ENCODE data around the gene LCMT1. TPM values are rescaled to one million over a fixed set of nuclear protein-coding genes. Genes with fewer than 3 reads are reported as not detected.

The LCMT1 gene
- total RNA-seq, 5 donors from 2014 or later (not counting 1 experiment from before 2014, with no cell fraction given), result 35.7 to 42.9 (median 36.0) TPM

GRCh38 chr16:25093208-25094061 lies 18.1 kb upstream of the LCMT1 start:
- DNase-seq, result peak in 3 of 35 experiments; percentile 10 to 27 (median 11)
- H3K27me3 ChIP-seq (replicated peaks in 1 of 2; ENCODE audit: control insufficient read depth in 2 of 2, extremely low read depth in 1 of 2, insufficient read depth in 2 of 2, low read length in 1 of 2), result no peaks in the 10 kb centered on the region
- POLR2A ChIA-PET, result interaction anchor here in 1 of 2 donors (0.8 kb wide), 1 partner anchor 261 kb away, joined by 3 read pairs; no protein-coding TSS in a partner anchor
- Mint-ChIP-seq H3K36me3 (no peaks in the 10 kb centered on the region), H3K4me1 (peaks cover 24 to 34% (median 29%) of the 10 kb centered on the region in 3 donors), H3K4me3 (peak overlapping the region; percentile 32 to 56 (median 35)), H3K9me3 (no peaks in the 10 kb centered on the region), H3K27me3 (no peaks in the 10 kb centered on the region), H3K27ac (peak overlapping the region; percentile 91 to 98)
- CTCF ChIA-PET, result interaction anchor here in 1 of 2 donors (0.7 to 1.3 kb wide), 3 partner anchors 14 to 24 kb away, joined by 3 to 4 read pairs (median 3); partner anchors contain the start of gene LCMT1
- no peaks in the 10 kb centered on the region for H3K36me3 ChIP-seq (ENCODE audit: control insufficient read depth in 2 of 2, extremely low read depth in 1 of 2, insufficient read depth in 1 of 2, low read length in 1 of 2)
- ATAC-seq (replicated peaks in 1 of 4), result peak; percentile 53 to 80 (median 72)
- H3K4me3 ChIP-seq (ENCODE audit: control insufficient read depth in 1 of 2, extremely low read depth in 1 of 2, low read length in 1 of 2), result peak overlapping the region in 1 of 2 donors; percentile 11
- 29% methylated on average over 3 of the region's 10 CpGs for WGBS (ENCODE audit: insufficient coverage)
- H3K27ac ChIP-seq (ENCODE audit: low read length), result peak overlapping the region; percentile 68
- peaks cover 16% of the 10 kb centered on the region in 2 experiments for H3K4me1 ChIP-seq (ENCODE audit: control insufficient read depth in 1 of 2, extremely low read depth in 1 of 2, insufficient read depth in 2 of 2, low read length in 2 of 2)
- H3K9me3 ChIP-seq, result no peaks in the 10 kb centered on the region

- Histone ChIP-seq H3K27ac (ENCODE audit: low read length) (peak overlapping the region; percentile 68), H3K4me1 (ENCODE audit: control insufficient read depth in 1 of 2, extremely low read depth in 1 of 2, insufficient read depth in 2 of 2, low read length in 2 of 2) (peaks cover 16% of the 10 kb centered on the region in 2 experiments), H3K4me3 (ENCODE audit: control insufficient read depth in 1 of 2, extremely low read depth in 1 of 2, low read length in 1 of 2) (no peak overlapping the region), H3K27me3 (replicated peaks in 1 of 2; ENCODE audit: control insufficient read depth in 2 of 2, extremely low read depth in 1 of 2, insufficient read depth in 2 of 2, low read length in 1 of 2) (no peaks in the 10 kb centered on the region), H3K36me3 (ENCODE audit: control insufficient read depth in 2 of 2, extremely low read depth in 1 of 2, insufficient read depth in 1 of 2, low read length in 1 of 2) (no peaks in the 10 kb centered on the region), H3K9me3 (no peaks in the 10 kb centered on the region)
- DNase-seq (no peak), ATAC-seq (replicated peaks in 1 of 4) (no peak)
- ChIA-PET CTCF (interaction anchor here in 1 of 2 donors (1.1 to 1.3 kb wide), 2 partner anchors 15 to 17 kb away, joined by 3 to 4 read pairs; partner anchors contain the start of gene LCMT1), POLR2A (no interaction called here)
- Mint-ChIP-seq H3K4me1 (peaks cover 24 to 34% (median 29%) of the 10 kb centered on the region in 3 donors), H3K4me3 (peak overlapping the region in 1 of 3 donors; percentile 56), H3K27ac (peak overlapping the region; percentile 91 to 98), H3K9me3 (no peaks in the 10 kb centered on the region), H3K36me3 (no peaks in the 10 kb centered on the region), H3K27me3 (no peaks in the 10 kb centered on the region)
- WGBS (ENCODE audit: insufficient coverage), result 72% methylated on average over 3 of the region's 8 CpGs
These were observed 16.9 kb upstream of the LCMT1 start for GRCh38 chr16:25094596-25094995.

- DNase-seq, result no peak
- H3K4me3 ChIP-seq (ENCODE audit: control insufficient read depth in 1 of 2, extremely low read depth in 1 of 2, low read length in 1 of 2), result no peak overlapping the region
- H3K27ac ChIP-seq (ENCODE audit: low read length), result no peak overlapping the region
- peaks cover 16% of the 10 kb centered on the region in 2 experiments for H3K4me1 ChIP-seq (ENCODE audit: control insufficient read depth in 1 of 2, extremely low read depth in 1 of 2, insufficient read depth in 2 of 2, low read length in 2 of 2)
- Mint-ChIP-seq H3K36me3 (no peaks in the 10 kb centered on the region), H3K9me3 (no peaks in the 10 kb centered on the region), H3K4me1 (peaks cover 24 to 34% (median 29%) of the 10 kb centered on the region in 3 donors), H3K27ac (peak overlapping the region in 1 of 2 donors; percentile 98), H3K27me3 (no peaks in the 10 kb centered on the region), H3K4me3 (no peak overlapping the region)
- POLR2A ChIA-PET, result interaction anchor here in 1 of 2 donors (0.6 kb wide), 1 partner anchor 17 kb away, joined by 3 read pairs; no protein-coding TSS in a partner anchor
- no peaks in the 10 kb centered on the region for H3K36me3 ChIP-seq (ENCODE audit: control insufficient read depth in 2 of 2, extremely low read depth in 1 of 2, insufficient read depth in 1 of 2, low read length in 1 of 2)
- ATAC-seq (replicated peaks in 1 of 4), result no peak
- CTCF ChIA-PET, result no interaction called here
- whole genome bisulfite sequencing (ENCODE audit: insufficient coverage), result 89% methylated on average over 2 of the region's 4 CpGs
- H3K27me3 ChIP-seq (replicated peaks in 1 of 2; ENCODE audit: control insufficient read depth in 2 of 2, extremely low read depth in 1 of 2, insufficient read depth in 2 of 2, low read length in 1 of 2), result no peaks in the 10 kb centered on the region
- no peaks in the 10 kb centered on the region for H3K9me3 ChIP-seq
These were observed 15.9 kb upstream of the LCMT1 start for GRCh38 chr16:25095636-25096035.

GRCh38 chr16:25097276-25097975 lies 14.1 kb upstream of the LCMT1 start:
- Mint-ChIP-seq H3K27ac (no peak overlapping the region), H3K4me1 (peaks cover 18 to 28% (median 24%) of the 10 kb centered on the region in 3 donors), H3K27me3 (no peaks in the 10 kb centered on the region), H3K9me3 (no peaks in the 10 kb centered on the region), H3K4me3 (no peak overlapping the region), H3K36me3 (peaks cover under 1% of the 10 kb centered on the region)
- 54% methylated on average over 4 of the region's 5 CpGs for WGBS (ENCODE audit: insufficient coverage)
- Histone ChIP-seq H3K27me3 (replicated peaks in 1 of 2; ENCODE audit: control insufficient read depth in 2 of 2, extremely low read depth in 1 of 2, insufficient read depth in 2 of 2, low read length in 1 of 2) (no peaks in the 10 kb centered on the region), H3K27ac (ENCODE audit: low read length) (no peak overlapping the region), H3K4me1 (ENCODE audit: control insufficient read depth in 1 of 2, extremely low read depth in 1 of 2, insufficient read depth in 2 of 2, low read length in 2 of 2) (peaks cover 16% of the 10 kb centered on the region in 2 experiments), H3K36me3 (ENCODE audit: control insufficient read depth in 2 of 2, extremely low read depth in 1 of 2, insufficient read depth in 1 of 2, low read length in 1 of 2) (no peaks in the 10 kb centered on the region), H3K9me3 (no peaks in the 10 kb centered on the region), H3K4me3 (ENCODE audit: control insufficient read depth in 1 of 2, extremely low read depth in 1 of 2, low read length in 1 of 2) (no peak overlapping the region)
- ATAC-seq (replicated peaks in 1 of 4) (no peak), DNase-seq (no peak)
- ChIA-PET POLR2A (interaction anchor here in 1 of 2 donors (0.5 to 0.8 kb wide), 2 partner anchors 66 to 107 kb away, joined by 3 to 6 read pairs; no protein-coding TSS in a partner anchor), CTCF (no interaction called here)

- H3K9me3 Mint-ChIP-seq, result no peaks in the 10 kb centered on the region
- Histone ChIP-seq H3K27ac (ENCODE audit: low read length) (no peak overlapping the region), H3K36me3 (ENCODE audit: control insufficient read depth in 2 of 2, extremely low read depth in 1 of 2, insufficient read depth in 1 of 2, low read length in 1 of 2) (no peaks in the 10 kb centered on the region), H3K4me1 (ENCODE audit: control insufficient read depth in 1 of 2, extremely low read depth in 1 of 2, insufficient read depth in 2 of 2, low read length in 2 of 2) (no peaks in the 10 kb centered on the region), H3K4me3 (ENCODE audit: control insufficient read depth in 1 of 2, extremely low read depth in 1 of 2, low read length in 1 of 2) (no peak overlapping the region), H3K27me3 (replicated peaks in 1 of 2; ENCODE audit: control insufficient read depth in 2 of 2, extremely low read depth in 1 of 2, insufficient read depth in 2 of 2, low read length in 1 of 2) (no peaks in the 10 kb centered on the region), H3K9me3 (no peaks in the 10 kb centered on the region)
- H3K27ac Mint-ChIP-seq, result no peak overlapping the region
- POLR2A ChIA-PET, result no interaction called here
- peaks cover 0 to under 1% (median 0%) of the 10 kb centered on the region in 3 donors for H3K4me1 Mint-ChIP-seq
- no peak for ATAC-seq (replicated peaks in 1 of 4)
- DNase-seq, result no peak
- WGBS (ENCODE audit: insufficient coverage), result 92% methylated on average over 3 of the region's 5 CpGs
- H3K36me3 Mint-ChIP-seq, result peaks cover 3% of the 10 kb centered on the region
- CTCF ChIA-PET, result no interaction called here
- no peak overlapping the region for H3K4me3 Mint-ChIP-seq
- no peaks in the 10 kb centered on the region for H3K27me3 Mint-ChIP-seq
These were observed 11.0 kb upstream of the LCMT1 start for GRCh38 chr16:25100511-25100910.

Measured in T-cell (primary cell).